Fibroblast of lung (primary cell): ENCODE measurements around the gene HDDC2.

Experiments
- CTCF ChIP-seq, 2 donors: IDR thresholded peaks in 1 of 2; conservative IDR thresholded peaks in 1 of 2; 1 replicate in 1 of 2; 2 replicates in 1 of 2; pipeline ENCODE4 v1.5.1; 2011 to 2012; ENCODE audit warnings: low read length in 2 of 2, control low read depth in 1 of 2, inconsistent platforms in 1 of 2, low read depth in 1 of 2, mild to moderate bottlenecking in 1 of 2
- EZH2 ChIP-seq: IDR thresholded peaks from 2 replicates; pipeline ENCODE4 v1.5.1; 2012; ENCODE audit warnings: low read length, control low read depth, mild to moderate bottlenecking; ENCODE audit errors: missing control alignments

GRCh38 chr6:125228981-125229479 is 72.7 kb downstream of the HDDC2 start:
- TF ChIP-seq CTCF (conservative IDR thresholded peaks at IDR 0.05 in 1 of 2, IDR thresholded peaks at IDR 0.05 in 1 of 2; ENCODE audit: low read depth in 1 of 2, low read length in 2 of 2) (no peak), EZH2 (no peak)
